GM12864 (cell line): ENCODE data around the gene KRTAP4-6.
"Not testable (repeated sequence)": the region's sequence is repeated elsewhere in the genome, so short reads cannot be mapped to it uniquely, and the experiment has no call there.

Experiments used
- DNase-seq: peaks from one replicate; pipeline ENCODE4 v3.0.0-alpha.2; 2011; ENCODE audit warnings: low read depth
- H3K4me3 ChIP-seq: 2 replicates; pipeline ENCODE4 v1.5.1; 2011; ENCODE audit warnings: mild to moderate bottlenecking, low read depth, low read length, control low read depth
- CTCF ChIP-seq: IDR thresholded peaks from 2 replicates; pipeline ENCODE4 v1.5.1; 2011; ENCODE audit warnings: low read depth, mild to moderate bottlenecking, moderate library complexity, low read length, control low read depth, inconsistent platforms; ENCODE audit errors: missing control alignments

KRTAP4-6 gene

DNA sequence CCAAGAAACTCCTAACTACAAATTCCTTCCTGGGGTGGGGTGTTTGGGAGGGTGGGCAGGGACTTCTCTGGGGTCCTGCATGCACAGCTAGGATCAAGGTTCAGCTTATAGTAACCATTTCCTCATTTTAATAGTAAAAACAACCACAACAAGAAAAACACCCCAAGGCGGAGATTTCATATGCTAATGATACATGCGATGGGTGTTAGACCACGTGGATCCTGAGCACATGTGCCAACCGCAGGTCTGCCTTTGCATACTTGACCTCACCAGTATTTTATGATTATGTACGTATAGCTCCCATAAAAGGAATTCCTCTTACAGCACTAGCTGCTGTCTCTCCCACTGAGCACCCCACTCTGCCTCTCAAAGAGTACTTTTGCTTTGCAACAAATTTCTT lies 24.0 kb downstream of the KRTAP4-6 start:
- no peak for TF ChIP-seq CTCF
- DNase-seq, result no peak

GRCh38 chr17:41111151-41111885 lies 29.0 kb downstream of the KRTAP4-6 start:
- no peak for DNase-seq
- H3K4me3 ChIP-seq, result no peak overlapping the region
- TF ChIP-seq CTCF, result no peak

More for the DNA sequence above, 24.0 kb downstream of the KRTAP4-6 start:
- H3K4me3 ChIP-seq, result no peak overlapping the region

DNA sequence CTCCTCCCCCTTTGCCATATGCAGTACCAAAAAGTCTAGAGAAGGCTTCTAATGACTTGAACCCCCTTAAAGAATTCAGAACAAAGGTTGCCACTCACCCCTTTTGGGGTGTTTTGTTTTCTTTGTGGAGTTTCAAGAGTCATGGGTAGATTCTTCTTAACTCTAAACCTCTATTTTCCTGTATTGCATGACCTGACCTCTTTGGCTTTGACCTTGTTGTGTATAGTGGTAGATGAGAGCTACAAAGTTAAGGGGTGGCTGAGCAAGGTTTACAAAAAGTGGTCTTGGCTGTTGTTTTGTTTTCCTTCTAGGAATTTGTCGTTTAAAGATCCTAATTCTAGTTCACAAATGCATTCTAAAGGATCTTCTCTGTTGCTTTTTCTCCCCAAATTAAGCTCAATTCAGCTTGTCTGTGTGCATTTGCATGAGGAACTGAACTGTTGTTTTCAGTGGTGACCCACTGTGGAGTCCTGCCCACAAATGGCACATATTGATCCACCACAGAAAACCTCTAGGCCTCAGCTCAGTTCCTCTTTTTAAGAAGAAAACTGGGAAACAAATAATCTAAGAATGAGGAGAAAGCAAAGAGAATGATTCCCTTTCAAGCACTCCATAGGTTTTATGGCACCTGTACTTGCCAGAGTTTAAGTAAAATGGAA lies 31.5 kb downstream of the KRTAP4-6 start:
- H3K4me3 ChIP-seq, DNase-seq: not testable (repeated sequence)

GRCh38 chr17:41107941-41108450 lies 32.3 kb downstream of the KRTAP4-6 start:
- no peak for TF ChIP-seq CTCF
- DNase-seq, result no peak
- H3K4me3 ChIP-seq, result no peak overlapping the region

DNA sequence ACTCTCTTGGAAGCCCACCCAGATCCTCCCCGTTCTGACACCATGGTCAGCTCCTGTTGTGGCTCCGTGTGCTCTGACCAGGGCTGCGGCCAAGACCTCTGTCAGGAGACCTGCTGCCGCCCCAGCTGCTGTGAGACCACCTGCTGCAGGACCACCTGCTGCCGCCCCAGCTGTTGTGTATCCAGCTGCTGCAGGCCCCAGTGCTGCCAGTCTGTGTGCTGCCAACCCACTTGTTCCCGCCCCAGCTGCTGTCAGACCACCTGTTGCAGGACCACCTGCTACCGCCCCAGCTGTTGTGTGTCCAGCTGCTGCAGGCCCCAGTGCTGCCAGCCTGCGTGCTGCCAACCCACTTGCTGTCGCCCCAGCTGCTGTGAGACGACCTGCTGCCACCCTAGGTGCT lies 35.0 kb downstream of the KRTAP4-6 start, which contains the start of gene KRTAP4-9:
KRTAP4-9 (plus strand) TSS at position 43 of the 400 bp plus-strand sequence; CDS start at position 43, 0 bp downstream.
- H3K4me3 ChIP-seq, DNase-seq: not testable (repeated sequence)

DNA sequence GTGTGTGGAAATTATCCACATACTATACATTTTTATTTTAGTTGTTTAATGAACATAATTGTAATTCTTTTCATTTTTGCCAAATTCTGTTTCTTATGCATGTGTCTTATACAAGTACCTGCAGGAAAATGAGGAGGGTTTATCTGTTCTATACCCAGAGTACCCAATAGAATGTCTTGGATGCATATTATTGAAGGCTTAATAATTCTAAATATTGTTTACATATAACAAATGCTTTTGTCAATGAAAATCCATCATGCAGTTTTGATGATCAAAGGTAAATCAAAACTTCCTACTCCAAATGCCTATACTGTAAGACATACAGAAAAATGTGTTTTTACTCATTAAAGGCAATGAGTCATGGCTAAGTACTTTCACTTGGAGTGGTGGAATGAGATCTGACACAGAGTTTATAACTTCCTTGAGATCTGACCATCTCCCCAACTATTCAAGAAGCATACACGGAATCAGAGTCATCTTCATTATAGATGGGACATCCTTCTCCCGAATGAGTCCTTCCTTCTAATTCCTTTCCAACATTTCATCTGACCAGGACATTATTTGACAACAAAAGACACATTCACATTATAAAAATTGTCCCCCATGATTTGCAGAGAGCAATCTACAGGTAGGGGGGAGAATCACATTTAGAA lies 35.8 kb downstream of the KRTAP4-6 start:
- DNase-seq, H3K4me3 ChIP-seq: not testable (repeated sequence)

GRCh38 chr17:41103896-41104295 lies 36.4 kb downstream of the KRTAP4-6 start:
- H3K4me3 ChIP-seq, result no peak overlapping the region
- no peak for TF ChIP-seq CTCF
- no peak for DNase-seq

GRCh38 chr17:41101586-41102259 lies 38.6 kb downstream of the KRTAP4-6 start, which contains the start of gene KRTAP4-16:
KRTAP4-16 (minus strand) TSS chr17:41102209; CDS start chr17:41102209, 0 bp downstream.
- DNase-seq, result no peak
- no peak within 1 kb of the TSS for H3K4me3 ChIP-seq
- no peak for TF ChIP-seq CTCF

DNA sequence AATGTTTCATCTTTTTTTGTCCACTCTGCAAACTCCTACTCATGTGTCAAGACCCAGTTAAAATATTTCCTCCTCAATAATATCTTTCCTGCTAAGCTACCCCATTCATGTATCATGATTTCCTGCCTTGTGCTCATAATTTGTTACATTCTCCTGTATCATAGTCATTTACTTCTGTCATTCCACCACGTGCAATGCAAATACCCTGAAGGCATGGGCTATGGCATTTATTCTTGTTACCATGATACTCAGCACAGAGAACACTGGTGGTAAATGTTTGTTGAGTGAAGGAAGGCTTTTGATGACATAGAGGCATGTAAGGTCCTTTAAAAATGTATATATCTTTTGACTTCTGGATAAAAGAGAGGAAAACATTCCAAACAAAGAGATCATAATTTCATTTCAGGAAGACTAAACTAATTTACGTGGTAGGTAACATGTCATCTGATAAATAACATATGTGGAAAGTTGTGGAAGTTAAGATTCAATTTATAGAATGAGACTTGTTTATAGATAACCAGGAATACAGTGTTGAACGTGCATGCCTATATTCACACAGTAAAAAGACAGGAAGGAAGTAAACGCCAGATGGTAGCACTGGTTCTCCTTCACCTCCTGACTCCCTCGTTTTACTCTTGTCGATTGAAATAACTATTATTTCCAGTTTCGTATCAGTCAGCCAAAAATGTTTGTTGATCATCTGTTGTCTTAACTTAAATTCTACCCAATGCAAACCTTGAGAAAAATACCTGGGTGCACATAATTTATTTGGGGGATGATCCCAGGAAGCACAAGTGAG lies 40.5 kb downstream of the KRTAP4-6 start:
- H3K4me3 ChIP-seq, DNase-seq: not testable (repeated sequence)
